Mucosa of gallbladder (tissue), 1 donor: Measurements from ENCODE around the gene PRSS36. TPM values are rescaled to one million over a fixed set of nuclear protein-coding genes. Genes with fewer than 3 reads are reported as not detected.
"Not testable (repeated sequence)": the region's sequence is repeated elsewhere in the genome, so short reads cannot be mapped to it uniquely, and the experiment has no call there.

Experiments used
- DNase-seq: peaks from one replicate; pipeline ENCODE4 v3.0.0-alpha.2; 2020; ENCODE audit warnings: low spot score
- total RNA-seq: library from RNA; stranded (reverse); gene quantifications from one replicate; pipeline ENCODE4 v1.2.1, GENCODE V29; 2021
- donor health status: DM: no; HTN: no; CAD: no.

The PRSS36 gene
- 5.7 TPM for total RNA-seq

GRCh38 chr16:31149894-31150890, at the start of gene PRSS36:
Gene PRSS36 (minus strand): TSS chr16:31150066. CDS start chr16:31150035, 31 bp downstream.
- DNase-seq = no peak

GRCh38 chr16:31199430-31200041, 49.7 kb upstream of the PRSS36 start:
- DNase-seq = no peak

- no peak for DNase-seq
These were observed 48.5 kb upstream of the PRSS36 start for GRCh38 chr16:31198207-31198882.

GRCh38 chr16:31196324-31197088, 46.6 kb upstream of the PRSS36 start:
- no peak for DNase-seq

GRCh38 chr16:31195861-31196260, 46.0 kb upstream of the PRSS36 start:
- DNase-seq = not testable (repeated sequence)

GRCh38 chr16:31194898-31195297, 45.0 kb upstream of the PRSS36 start:
- no peak for DNase-seq

- DNase-seq = no peak
These were observed 44.0 kb upstream of the PRSS36 start for GRCh38 chr16:31193874-31194273.

- DNase-seq = no peak
These were observed 43.2 kb upstream of the PRSS36 start for GRCh38 chr16:31192856-31193642.

- no peak for DNase-seq
These were observed 42.0 kb upstream of the PRSS36 start for GRCh38 chr16:31191697-31192428.

- no peak for DNase-seq
These were observed 41.1 kb upstream of the PRSS36 start for GRCh38 chr16:31190818-31191444.

- DNase-seq = no peak
These were observed 40.2 kb upstream of the PRSS36 start for GRCh38 chr16:31190061-31190460.

GRCh38 chr16:31189412-31189778, 39.5 kb upstream of the PRSS36 start:
- no peak for DNase-seq

GRCh38 chr16:31188450-31189411, 38.9 kb upstream of the PRSS36 start:
- no peak for DNase-seq

GRCh38 chr16:31187808-31188189, 37.9 kb upstream of the PRSS36 start:
- no peak for DNase-seq

GRCh38 chr16:31186930-31187807, 37.3 kb upstream of the PRSS36 start:
- no peak for DNase-seq

GRCh38 chr16:31186176-31186575, 36.3 kb upstream of the PRSS36 start:
- DNase-seq = no peak

- DNase-seq = no peak
These were observed 35.5 kb upstream of the PRSS36 start for GRCh38 chr16:31185339-31185738.
